Common myeloid progenitor, CD34-positive (primary cell): Measurements from ENCODE around the gene PLCB3.

Source experiments
- CTCF ChIA-PET: fragments of 350-600 bp; sonication (Branson Sonifier 250); formaldehyde crosslinking; loops from one replicate; lab custom pipeline; 2021; ENCODE audit warnings: antibody characterized with exemption; lab: Charles Lee
- POLR2A ChIA-PET: fragments of 350-600 bp; sonication (Branson Sonifier 250); formaldehyde crosslinking; loops from one replicate; lab custom pipeline; 2021; ENCODE audit warnings: antibody characterized with exemption; lab: Charles Lee
- DNase-seq, 3 donors: peaks; one replicate each; pipeline versions ENCODE4 v3.0.0 to v3.0.0-alpha.2; 2013
- H3K27ac ChIP-seq, 2 experiments: 1 replicate in 1 of 2; 2 replicates in 1 of 2; pipeline ENCODE4 v1.7.0; 2013; ENCODE audit warnings: inconsistent platforms in 2 of 2, low read length in 2 of 2, mild to moderate bottlenecking in 2 of 2, low read depth in 1 of 2, moderate library complexity in 1 of 2; ENCODE audit not compliant: severe bottlenecking in 2 of 2, insufficient read depth in 1 of 2, poor library complexity in 1 of 2
- H3K27me3 ChIP-seq, 5 experiments: replicated peaks in 2 of 5; 1 replicate in 3 of 5; 2 replicates in 2 of 5; pipeline versions ENCODE4 v1.6.1 to v1.7.0; 2013; ENCODE audit warnings: low read length in 4 of 5, mild to moderate bottlenecking in 2 of 5, moderate library complexity in 2 of 5, inconsistent platforms in 1 of 5; ENCODE audit not compliant: insufficient read depth in 5 of 5, control insufficient read depth in 4 of 5
- H3K36me3 ChIP-seq, 4 experiments: 1 replicate in 2 of 4; 2 replicates in 2 of 4; pipeline versions ENCODE4 v1.6.1 to v1.7.0; 2013; ENCODE audit warnings: low read length in 3 of 4, control low read depth in 1 of 4, mild to moderate bottlenecking in 1 of 4; ENCODE audit not compliant: control insufficient read depth in 4 of 4, insufficient read depth in 4 of 4
- H3K4me1 ChIP-seq, 4 experiments: 1 replicate in 3 of 4; 2 replicates in 1 of 4; pipeline versions ENCODE4 v1.6.1 to v1.7.1; 2013; ENCODE audit warnings: low read length in 3 of 4, mild to moderate bottlenecking in 3 of 4, control low read depth in 1 of 4, inconsistent platforms in 1 of 4, moderate library complexity in 1 of 4; ENCODE audit not compliant: control insufficient read depth in 4 of 4, insufficient read depth in 4 of 4; ENCODE audit errors: control extremely low read depth in 1 of 4
- H3K4me3 ChIP-seq, 7 experiments: 1 replicate in 4 of 7; 2 replicates in 3 of 7; pipeline versions ENCODE4 v1.5.1 to v1.7.0; 2013; ENCODE audit warnings: mild to moderate bottlenecking in 7 of 7, low read length in 6 of 7, moderate library complexity in 6 of 7, inconsistent platforms in 2 of 7, low read depth in 2 of 7, control low read depth in 1 of 7; ENCODE audit not compliant: insufficient read depth in 4 of 7, control insufficient read depth in 1 of 7; ENCODE audit errors: extremely low read depth in 1 of 7
- H3K9me3 ChIP-seq, 5 experiments: 1 replicate in 4 of 5; 2 replicates in 1 of 5; pipeline versions ENCODE4 v1.6.1 to v1.7.1; 2013; ENCODE audit warnings: low read length in 4 of 5, mild to moderate bottlenecking in 2 of 5, inconsistent platforms in 1 of 5, low read depth in 1 of 5, moderate library complexity in 1 of 5; ENCODE audit not compliant: control insufficient read depth in 4 of 5, insufficient read depth in 2 of 5; ENCODE audit errors: control extremely low read depth in 1 of 5
- WGBS: methylation state at CpG from one replicate; pipeline ENCODE4 v1.1.5; 2013; ENCODE audit not compliant: insufficient coverage; 5-methylcytosine and 5-hydroxymethylcytosine counted together

PLCB3 gene

GRCh38 chr11:64252003-64252872 is 908 bp downstream of the PLCB3 start:
- Histone ChIP-seq H3K4me3 (peak overlapping the region; percentile 46 to 85 (median 75)), H3K36me3 (peaks cover 0 to 29% (median 17%) of the 10 kb centered on the region in 4 experiments), H3K4me1 (peaks cover 0 to 49% (median 47%) of the 10 kb centered on the region in 4 experiments), H3K27ac (peak overlapping the region in 1 of 2 experiments; percentile 25), H3K9me3 (no peaks in the 10 kb centered on the region), H3K27me3 (no peaks in the 10 kb centered on the region)
- POLR2A ChIA-PET, result interaction anchor here (0.6 to 0.7 kb wide), 2 partner anchors 8 to 17 kb away, joined by 3 to 4 read pairs; no protein-coding TSS in a partner anchor
- DNase-seq, result peak in 2 of 3 donors; percentile 21 to 25
- 5% methylated on average over 13 of the region's 23 CpGs for WGBS
- CTCF ChIA-PET, result interaction anchor here (0.7 to 12.2 kb wide), 9 partner anchors 9 to 103 kb away, joined by 3 to 177 read pairs (median 9); partner anchors contain the start of genes CATSPERZ and FERMT3

- Histone ChIP-seq H3K9me3 (no peaks in the 10 kb centered on the region), H3K27ac (peak overlapping the region in 1 of 2 experiments; percentile 25), H3K4me1 (peaks cover 0 to 42% (median 40%) of the 10 kb centered on the region in 4 experiments), H3K36me3 (peaks cover 0 to 32% (median 18%) of the 10 kb centered on the region in 4 experiments), H3K27me3 (no peaks in the 10 kb centered on the region), H3K4me3 (peak overlapping the region in 1 of 7 experiments; percentile 85)
- DNase-seq, result no peak
- ChIA-PET CTCF (interaction anchor here (3.6 to 12.2 kb wide), 4 partner anchors 14 to 48 kb away, joined by 16 to 177 read pairs (median 62); partner anchors contain the start of gene FERMT3), POLR2A (no interaction called here)
- 86% methylated on average over 7 of the region's 8 CpGs for WGBS
Observed at GRCh38 chr11:64253043-64253442, 1.7 kb downstream of the PLCB3 start.

- H3K27ac ChIP-seq, result no peak overlapping the region
- WGBS, result 93% methylated on average over 4 of the region's 5 CpGs
- no peak for DNase-seq
- no peaks in the 10 kb centered on the region for H3K27me3 ChIP-seq
- peaks cover 0 to 36% (median 20%) of the 10 kb centered on the region in 4 experiments for H3K36me3 ChIP-seq
- peaks cover 0 to 39% (median 39%) of the 10 kb centered on the region in 4 experiments for H3K4me1 ChIP-seq
- ChIA-PET POLR2A (interaction anchor here (0.6 kb wide), 1 partner anchor 34 kb away, joined by 3 read pairs; no protein-coding TSS in a partner anchor), CTCF (interaction anchor here (1.2 to 3.7 kb wide), 4 partner anchors 11 to 49 kb away, joined by 4 to 18 read pairs (median 12); partner anchors contain the start of gene CATSPERZ)
- H3K9me3 ChIP-seq, result no peaks in the 10 kb centered on the region
- H3K4me3 ChIP-seq, result no peak overlapping the region
Observed at GRCh38 chr11:64253481-64253880, 2.2 kb downstream of the PLCB3 start.

GRCh38 chr11:64254326-64254725 is 3.0 kb downstream of the PLCB3 start:
- Histone ChIP-seq H3K27me3 (no peaks in the 10 kb centered on the region), H3K36me3 (peaks cover under 1 to 44% (median 28%) of the 10 kb centered on the region in 4 experiments), H3K4me1 (peaks cover 0 to 35% (median 32%) of the 10 kb centered on the region in 4 experiments), H3K9me3 (no peaks in the 10 kb centered on the region), H3K4me3 (no peak overlapping the region), H3K27ac (no peak overlapping the region)
- no peak for DNase-seq
- CTCF ChIA-PET, result interaction anchor here (1.0 to 3.7 kb wide), 5 partner anchors 10 to 50 kb away, joined by 4 to 18 read pairs (median 9); partner anchors contain the start of gene CATSPERZ
- WGBS, result 97% methylated on average over 6 of the region's 7 CpGs
- POLR2A ChIA-PET, result interaction anchor here (0.6 kb wide), 1 partner anchor 33 kb away, joined by 3 read pairs; no protein-coding TSS in a partner anchor

GRCh38 chr11:64255135-64256128 is 4.1 kb downstream of the PLCB3 start:
- peaks cover 3 to 55% (median 34%) of the 10 kb centered on the region in 4 experiments for H3K36me3 ChIP-seq
- POLR2A ChIA-PET, result no interaction called here
- H3K27ac ChIP-seq, result no peak overlapping the region
- no peak overlapping the region for H3K4me3 ChIP-seq
- WGBS, result 97% methylated on average over 29 of the region's 35 CpGs
- H3K9me3 ChIP-seq, result no peaks in the 10 kb centered on the region
- H3K27me3 ChIP-seq, result no peaks in the 10 kb centered on the region
- H3K4me1 ChIP-seq, result peaks cover 0 to 24% (median 20%) of the 10 kb centered on the region in 4 experiments
- no peak for DNase-seq
- CTCF ChIA-PET, result interaction anchor here (1.1 to 3.7 kb wide), 7 partner anchors 9 to 55 kb away, joined by 3 to 18 read pairs (median 5); no protein-coding TSS in a partner anchor

GRCh38 chr11:64256300-64256699 is 5.0 kb downstream of the PLCB3 start:
- H3K36me3 ChIP-seq, result peaks cover 3 to 59% (median 34%) of the 10 kb centered on the region in 4 experiments
- peaks cover 0 to 17% (median 14%) of the 10 kb centered on the region in 4 experiments for H3K4me1 ChIP-seq
- POLR2A ChIA-PET, result no interaction called here
- H3K27me3 ChIP-seq, result no peaks in the 10 kb centered on the region
- CTCF ChIA-PET, result interaction anchor here (1.1 to 3.7 kb wide), 7 partner anchors 8 to 56 kb away, joined by 3 to 18 read pairs (median 5); partner anchors contain the start of gene FERMT3
- no peak overlapping the region for H3K27ac ChIP-seq
- H3K4me3 ChIP-seq, result no peak overlapping the region
- H3K9me3 ChIP-seq, result no peaks in the 10 kb centered on the region
- 91% methylated on average over 12 of the region's 15 CpGs for WGBS
- no peak for DNase-seq
